Sigmoid colon (tissue), 7 donors: ENCODE data around the gene JMJD4. TPM values are rescaled to one million over a fixed set of nuclear protein-coding genes. Genes with fewer than 3 reads are reported as not detected.

ENCODE experiments used
- DNase-seq: peaks from one replicate; pipeline ENCODE4 v3.0.0-alpha.2; 2019
- H3K27ac ChIP-seq, 4 donors: fragments of 200-600 bp; sonication (generic); one replicate each; pipeline ENCODE4 v1.5.1; 2016 to 2019; ENCODE audit warnings: mild to moderate bottlenecking in 1 of 4
- H3K27me3 ChIP-seq, 3 donors: fragments of 200-600 bp; sonication (generic); one replicate each; pipeline ENCODE4 v1.5.1; 2019; ENCODE audit warnings: mild to moderate bottlenecking in 1 of 3
- H3K36me3 ChIP-seq, 4 donors: fragments of 200-600 bp; sonication (generic); one replicate each; pipeline ENCODE4 v1.5.1; 2016 to 2019
- H3K4me1 ChIP-seq, 4 donors: fragments of 200-600 bp; sonication (generic); one replicate each; pipeline ENCODE4 v1.5.1; 2017 to 2019
- H3K4me3 ChIP-seq, 4 donors: fragments of 200-600 bp; sonication (generic); one replicate each; pipeline ENCODE4 v1.5.1; 2017 to 2019; ENCODE audit warnings: mild to moderate bottlenecking in 2 of 4, moderate library complexity in 1 of 4
- H3K9me3 ChIP-seq, 4 donors: fragments of 200-600 bp in 3 of 4; sonication (generic) in 3 of 4; one replicate each; pipeline versions ENCODE4 v1.5.1 to v1.6.1; 2013 to 2019
- EP300 ChIP-seq, 4 donors: sonication (generic); formaldehyde crosslinking; IDR thresholded peaks; one replicate each; pipeline ENCODE4 v1.6.1; 2017; ENCODE audit warnings: antibody characterized with exemption in 4 of 4
- POLR2A ChIP-seq, 2 donors: fragments of 450-650 bp; IDR thresholded peaks; one replicate each; pipeline ENCODE4 v1.6.1; 2016; ENCODE audit warnings: antibody characterized with exemption in 2 of 2, mild to moderate bottlenecking in 2 of 2, moderate library complexity in 2 of 2
- POLR2AphosphoS5 ChIP-seq, 4 donors: sonication (generic); formaldehyde crosslinking; IDR thresholded peaks; one replicate each; pipeline ENCODE4 v1.6.1; 2017; ENCODE audit warnings: antibody characterized with exemption in 4 of 4
- WGBS, 2 donors: extraction: QIAGEN DNeasy Blood & Tissue Kit; methylation state at CpG; one replicate each; pipeline ENCODE4 v1.1.7; 2013; 5-methylcytosine and 5-hydroxymethylcytosine counted together
- intact Hi-C: fragments of 100-400 bp; cut with DNase I; formaldehyde crosslinking; loops from one replicate; pipeline ENCODE4 v1.15.1; 2023
- polyA plus RNA-seq, 3 donors: library from polyadenylated mRNA; stranded (reverse); fragments of 200-250 nt; gene quantifications; one replicate each; pipeline ENCODE4 v1.2.3, GENCODE V29; 2013
- total RNA-seq, 4 donors: library from RNA; depleted of rRNA; stranded (reverse); fragments of >200 nt; gene quantifications; one replicate each; pipeline ENCODE4 v1.1.0, GENCODE V29; 2016
- TF ChIP-seq, protein P1 (sequence below), 4 experiments: fragments of 450-650 bp in 3 of 4; fragments of 200-600 bp in 1 of 4; IDR thresholded peaks; one replicate each; pipeline ENCODE4 v1.5.1; 2016 to 2019; ENCODE audit warnings: antibody characterized with exemption in 4 of 4, mild to moderate bottlenecking in 3 of 4, moderate library complexity in 2 of 4
- donor health status: healthy with polysubstance abuse.
- donor health status: Bipolar disorder and iron deficiency.
- donor health status: healthy.

Gene JMJD4
- total and polyA plus RNA-seq, 7 donors, result 7.8 to 20.5 (median 13.8) TPM

DNA sequence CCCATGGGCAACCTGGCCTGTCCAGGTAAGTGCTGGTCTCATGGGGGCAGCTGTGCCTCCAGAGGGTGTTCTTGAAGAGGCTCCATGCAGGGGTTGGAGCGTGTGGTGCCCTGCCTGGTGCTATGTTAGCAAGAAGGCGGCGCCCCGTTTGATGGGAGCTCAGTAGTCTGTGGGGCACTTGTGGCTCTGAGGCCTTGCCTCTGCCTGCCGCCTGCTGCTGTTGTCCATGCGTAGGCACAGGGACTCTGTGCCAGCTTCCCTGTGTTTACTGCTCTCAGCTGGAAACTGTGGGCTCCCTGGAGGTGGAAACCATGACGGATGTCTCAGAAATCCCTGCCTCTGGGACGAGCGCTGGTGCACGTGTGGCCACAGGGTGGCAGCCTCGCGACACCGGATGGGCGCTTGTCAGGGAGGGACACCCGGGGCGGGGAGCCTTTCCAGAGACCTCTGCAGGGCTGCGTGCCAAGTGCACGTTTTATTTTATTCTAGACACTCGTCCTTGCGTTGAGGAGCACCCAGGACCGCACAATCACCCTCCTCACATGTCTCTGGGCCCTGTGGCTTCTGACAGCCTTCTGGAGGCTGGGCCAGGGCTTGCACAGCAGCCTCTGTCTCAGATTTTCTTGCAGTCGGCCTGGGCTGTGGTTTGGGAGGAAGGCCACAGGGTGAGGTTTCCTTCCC, 27.3 kb upstream of the JMJD4 start:
- Histone ChIP-seq H3K9me3 (no peaks in the 10 kb centered on the region), H3K4me3 (no peak overlapping the region), H3K27me3 (no peaks in the 10 kb centered on the region), H3K27ac (peak overlapping the region; percentile 54 to 89 (median 75)), H3K36me3 (peaks cover 5 to 23% (median 5%) of the 10 kb centered on the region in 4 donors), H3K4me1 (peaks cover 0 to 59% (median 56%) of the 10 kb centered on the region in 4 donors)
- peak; percentile 96 for DNase-seq
- TF ChIP-seq POLR2AphosphoS5 (IDR thresholded peaks at IDR 0.05) (peak; percentile 53 to 85 (median 83)), POLR2A (IDR thresholded peaks at IDR 0.05) (no peak)
- TF ChIP-seq, protein P1, sequence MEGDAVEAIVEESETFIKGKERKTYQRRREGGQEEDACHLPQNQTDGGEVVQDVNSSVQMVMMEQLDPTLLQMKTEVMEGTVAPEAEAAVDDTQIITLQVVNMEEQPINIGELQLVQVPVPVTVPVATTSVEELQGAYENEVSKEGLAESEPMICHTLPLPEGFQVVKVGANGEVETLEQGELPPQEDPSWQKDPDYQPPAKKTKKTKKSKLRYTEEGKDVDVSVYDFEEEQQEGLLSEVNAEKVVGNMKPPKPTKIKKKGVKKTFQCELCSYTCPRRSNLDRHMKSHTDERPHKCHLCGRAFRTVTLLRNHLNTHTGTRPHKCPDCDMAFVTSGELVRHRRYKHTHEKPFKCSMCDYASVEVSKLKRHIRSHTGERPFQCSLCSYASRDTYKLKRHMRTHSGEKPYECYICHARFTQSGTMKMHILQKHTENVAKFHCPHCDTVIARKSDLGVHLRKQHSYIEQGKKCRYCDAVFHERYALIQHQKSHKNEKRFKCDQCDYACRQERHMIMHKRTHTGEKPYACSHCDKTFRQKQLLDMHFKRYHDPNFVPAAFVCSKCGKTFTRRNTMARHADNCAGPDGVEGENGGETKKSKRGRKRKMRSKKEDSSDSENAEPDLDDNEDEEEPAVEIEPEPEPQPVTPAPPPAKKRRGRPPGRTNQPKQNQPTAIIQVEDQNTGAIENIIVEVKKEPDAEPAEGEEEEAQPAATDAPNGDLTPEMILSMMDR (IDR thresholded peaks at IDR 0.05), result peak; percentile 77 to 94 (median 88)
- intact Hi-C loops, result loop anchor here (1.0 to 5.0 kb wide), 4 partner anchors 35 to 320 kb away; partner anchors contain the start of gene ARF1
- WGBS, 2 donors, result 18% methylated on average over 22 of the region's 22 CpGs

DNA sequence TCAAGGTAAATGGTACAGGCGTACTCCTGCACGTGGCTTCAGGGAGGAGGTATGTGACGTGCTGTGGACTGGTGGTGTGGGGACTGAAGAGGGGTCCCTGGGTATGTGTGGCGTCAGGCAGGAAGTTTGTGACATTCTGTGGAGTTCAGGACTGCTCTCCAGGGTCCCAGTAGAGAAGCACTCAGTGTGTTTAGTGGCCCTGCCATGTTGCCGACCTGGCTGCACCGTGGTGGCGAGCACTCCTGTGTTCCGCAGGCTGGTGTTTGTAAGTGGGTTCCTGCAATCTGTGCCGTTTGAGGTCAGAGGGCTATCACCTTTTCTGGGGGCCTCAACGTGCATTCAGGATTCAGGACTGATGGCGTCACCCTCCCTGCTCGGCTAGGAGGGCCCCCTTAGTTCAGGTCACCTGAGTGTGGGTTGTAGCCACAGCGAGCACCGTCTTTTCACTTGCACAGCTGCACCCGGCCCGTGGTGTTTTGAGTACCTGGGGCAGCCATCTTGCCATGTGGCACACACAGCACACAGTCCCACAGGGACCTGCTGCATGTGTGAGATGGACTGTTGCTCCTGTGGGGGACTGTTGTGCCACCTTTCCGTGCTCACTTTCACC, 26.6 kb upstream of the JMJD4 start:
- Histone ChIP-seq H3K36me3 (peaks cover 0 to 16% (median 0%) of the 10 kb centered on the region in 4 donors), H3K4me1 (peaks cover 0 to 64% (median 57%) of the 10 kb centered on the region in 4 donors), H3K4me3 (no peak overlapping the region), H3K27ac (peak overlapping the region; percentile 54 to 89 (median 75)), H3K27me3 (no peaks in the 10 kb centered on the region), H3K9me3 (no peaks in the 10 kb centered on the region)
- DNase-seq, result no peak
- TF ChIP-seq EP300 (IDR thresholded peaks at IDR 0.05) (no peak), POLR2A (IDR thresholded peaks at IDR 0.05) (no peak), POLR2AphosphoS5 (IDR thresholded peaks at IDR 0.05) (no peak)
- TF ChIP-seq, protein P1 (IDR thresholded peaks at IDR 0.05), result no peak
- intact Hi-C loops, result loop anchor here (1.0 to 5.0 kb wide), 4 partner anchors 34 to 321 kb away; partner anchors contain the start of gene ARF1
- WGBS, 2 donors, result 88 to 90% methylated on average over 17 of the region's 17 CpGs

DNA sequence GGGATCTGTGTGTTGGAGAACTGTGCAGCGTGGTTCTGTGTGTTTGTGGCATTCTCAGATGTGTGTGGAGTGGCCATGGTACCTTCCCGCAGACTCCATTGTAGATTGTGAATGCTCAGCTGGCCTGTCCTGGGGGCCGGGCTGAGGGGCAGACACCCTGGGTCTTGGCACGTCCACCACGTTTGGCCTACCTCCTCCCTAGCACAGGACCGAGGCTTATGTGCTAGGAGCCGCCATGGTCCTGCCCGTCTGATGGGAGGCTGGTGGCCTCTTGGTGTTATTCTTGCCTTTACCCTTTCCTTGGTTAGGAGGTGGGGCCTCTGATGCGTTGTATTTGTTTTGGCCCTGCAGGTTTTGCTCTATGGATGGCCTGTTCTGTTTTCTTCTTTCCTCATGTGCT, 25.3 kb upstream of the JMJD4 start:
- DNase-seq, result no peak
- no peaks in the 10 kb centered on the region for H3K9me3 ChIP-seq
- no peak overlapping the region for H3K4me3 ChIP-seq
- H3K27ac ChIP-seq, result peak overlapping the region; percentile 70 to 89 (median 82)
- no peak for TF ChIP-seq POLR2AphosphoS5 (IDR thresholded peaks at IDR 0.05)
- TF ChIP-seq, protein P1 (IDR thresholded peaks at IDR 0.05), result no peak
- no peak for TF ChIP-seq EP300 (IDR thresholded peaks at IDR 0.05)
- TF ChIP-seq POLR2A (IDR thresholded peaks at IDR 0.05), result no peak
- WGBS, 2 donors, result 92 to 93% methylated on average over 9 of the region's 9 CpGs
- intact Hi-C loops, result loop anchor here (5.0 kb wide), 3 partner anchors 33 to 322 kb away; partner anchors contain the start of gene ARF1
- peaks cover 0 to 14% (median 0%) of the 10 kb centered on the region in 4 donors for H3K36me3 ChIP-seq
- H3K27me3 ChIP-seq, result no peaks in the 10 kb centered on the region
- H3K4me1 ChIP-seq, result peaks cover 0 to 74% (median 67%) of the 10 kb centered on the region in 4 donors

DNA sequence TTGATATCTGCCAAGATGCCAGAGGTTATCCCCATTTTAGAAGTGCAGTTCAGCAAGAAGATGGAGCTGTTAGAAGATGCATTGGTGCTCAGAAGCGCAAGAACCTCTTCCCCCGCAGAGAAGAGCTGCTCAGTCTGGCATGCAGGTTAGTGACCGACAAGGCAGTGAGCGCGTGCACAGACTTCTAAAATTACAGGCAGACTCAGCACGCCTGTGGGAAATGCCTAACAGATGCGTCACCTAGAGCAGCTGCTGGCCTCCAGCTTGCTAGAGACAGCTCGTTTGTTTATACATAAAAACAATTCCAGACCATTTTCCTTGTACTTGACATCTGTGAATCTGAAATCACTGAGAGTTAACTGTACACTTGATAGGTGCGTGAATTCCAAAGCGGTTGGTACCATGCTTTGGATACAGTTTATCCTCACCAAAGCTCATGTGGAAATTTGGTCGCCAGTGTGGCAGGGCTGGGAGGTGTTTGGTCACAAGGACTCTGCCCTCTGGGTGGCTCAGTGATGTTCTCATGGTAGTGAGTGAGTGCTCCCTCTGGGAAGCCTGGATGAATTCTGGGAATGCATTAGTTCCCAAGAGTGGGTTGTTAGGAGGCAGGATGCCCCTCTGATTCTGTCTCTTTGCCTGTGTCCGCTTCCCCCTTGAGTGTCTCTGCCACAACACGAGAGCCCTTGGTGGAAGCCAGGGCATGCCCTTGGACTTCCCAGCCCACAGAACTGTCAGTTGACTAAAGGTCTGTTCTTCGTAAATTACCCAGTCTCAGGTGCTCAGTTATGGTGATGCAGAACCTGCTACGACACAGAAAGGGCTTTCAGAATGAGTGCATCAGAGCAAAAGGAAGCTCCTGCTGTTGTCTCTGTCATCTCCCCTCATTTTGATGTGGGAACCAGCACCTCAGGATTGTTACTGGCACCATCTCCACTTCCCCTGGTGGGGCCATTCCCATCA, 24.5 kb upstream of the JMJD4 start:
- WGBS, 2 donors, result 82 to 87% methylated on average over 15 of the region's 15 CpGs
- H3K36me3 ChIP-seq, result peaks cover 0 to 14% (median 0%) of the 10 kb centered on the region in 4 donors
- H3K27me3 ChIP-seq, result no peaks in the 10 kb centered on the region
- intact Hi-C loops, result loop anchor here (5.0 kb wide), 3 partner anchors 32 to 323 kb away; partner anchors contain the start of gene ARF1
- H3K4me3 ChIP-seq, result no peak overlapping the region
- TF ChIP-seq, protein P1 (IDR thresholded peaks at IDR 0.05), result no peak
- TF ChIP-seq EP300 (IDR thresholded peaks at IDR 0.05), result peak in 2 of 4 donors; percentile 14 to 95
- peak; percentile 57 to 92 (median 58) for TF ChIP-seq POLR2AphosphoS5 (IDR thresholded peaks at IDR 0.05)
- TF ChIP-seq POLR2A (IDR thresholded peaks at IDR 0.05), result no peak
- peaks cover 0 to 75% (median 67%) of the 10 kb centered on the region in 4 donors for H3K4me1 ChIP-seq
- no peaks in the 10 kb centered on the region for H3K9me3 ChIP-seq
- peak; percentile 94 for DNase-seq
- H3K27ac ChIP-seq, result peak overlapping the region; percentile 70 to 89 (median 82)
